Spleen (tissue), 7 donors: ENCODE data around the gene IL1B.

Experiments
- CTCF ChIP-seq, 11 experiments: fragments of 200-600 bp in 7 of 11; fragments of 450-650 bp in 4 of 11; sonication (generic) in 4 of 11; IDR thresholded peaks in 8 of 11; conservative IDR thresholded peaks in 3 of 11; 1 replicate in 7 of 11; 2 replicates in 4 of 11; pipeline versions ENCODE4 v1.4.0 to v1.8.0; 2016 to 2021; ENCODE audit warnings: antibody characterized with exemption in 11 of 11, inconsistent platforms in 4 of 11, mild to moderate bottlenecking in 1 of 11
- POLR2A ChIP-seq, 3 donors: fragments of 450-650 bp; IDR thresholded peaks; one replicate each; pipeline ENCODE4 v1.5.1; 2017; ENCODE audit warnings: antibody characterized with exemption in 3 of 3, mild to moderate bottlenecking in 1 of 3
- POLR2AphosphoS5 ChIP-seq, 3 donors: sonication (generic); formaldehyde crosslinking; IDR thresholded peaks; one replicate each; pipeline ENCODE4 v1.5.1; 2017; ENCODE audit warnings: antibody characterized with exemption in 3 of 3
- donor health status: DM: no; HTN: no; CAD: no; lungs with moderate emphysema.
- donor health status: DM: no; HTN: no; CAD: no.
- donor health status: DM: no; HTN: no; CAD: no.

GRCh38 chr2:112821682-112822081 lies 14.9 kb downstream of the IL1B start:
- TF ChIP-seq CTCF (IDR thresholded peaks at IDR 0.05 in 8 of 11, conservative IDR thresholded peaks at IDR 0.05 in 3 of 11) (no peak), POLR2A (IDR thresholded peaks at IDR 0.05) (no peak), POLR2AphosphoS5 (IDR thresholded peaks at IDR 0.05) (no peak)
